Activated CD4-positive, alpha-beta T cell treated with anti-CD3 and anti-CD28 coated beads, Interleukin-2, Interleukin-4, amounts not matched to agents 100 ng/mL and 50 ng/mL, durations not matched to agents 16 hours and 8 hours (primary cell): Measurements from ENCODE around the gene TLE2.
"Not testable (repeated sequence)": the region's sequence is repeated elsewhere in the genome, so short reads cannot be mapped to it uniquely, and the experiment has no call there.

Source experiments
- DNase-seq: peaks from one replicate; pipeline ENCODE4 v3.0.0-alpha.2; 2020; ENCODE audit warnings: low spot score

Gene TLE2

DNA sequence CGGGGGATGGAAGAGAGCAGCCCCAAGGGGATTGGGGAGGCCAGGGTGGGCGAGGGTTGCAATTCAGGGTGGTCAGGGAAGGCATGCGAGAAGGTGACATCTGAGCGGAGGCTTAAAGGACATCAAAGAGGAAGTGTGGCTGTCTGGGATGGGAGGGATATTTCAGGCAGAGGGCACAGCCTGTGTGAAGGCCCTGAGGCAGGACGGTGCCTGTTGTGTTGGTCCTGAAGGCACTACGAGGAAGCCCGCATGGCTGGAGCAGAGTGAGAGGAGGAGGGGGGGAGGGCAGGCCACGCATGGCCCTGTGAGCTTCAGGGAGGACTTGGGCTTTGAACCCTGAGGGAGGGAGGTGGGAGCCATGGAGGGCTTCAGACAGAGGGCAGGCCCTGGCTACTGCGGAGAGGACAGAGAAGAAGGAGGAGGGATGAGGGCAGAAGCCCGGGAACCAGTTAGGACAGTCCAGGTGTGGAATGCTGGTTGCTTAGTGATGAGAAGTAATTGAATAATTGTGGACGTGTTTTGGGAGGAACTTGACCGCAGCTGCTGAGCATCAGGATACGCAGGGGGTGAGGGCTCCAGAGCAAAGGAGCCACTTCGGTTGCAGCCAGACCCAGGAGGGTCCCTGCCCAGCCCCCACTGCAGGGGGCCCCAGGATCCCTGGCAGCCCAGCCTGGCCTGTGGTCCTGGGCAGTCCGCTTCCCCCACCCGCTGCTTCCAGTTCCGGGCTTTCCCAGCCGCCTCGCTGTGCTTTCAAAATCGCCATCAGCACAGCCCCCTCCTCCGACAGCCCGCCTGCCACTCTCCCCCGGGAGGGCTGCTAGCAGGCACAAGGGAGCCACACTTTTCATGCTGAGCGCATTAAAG is 45.5 kb downstream of the TLE2 start:
- DNase-seq: no peak

DNA sequence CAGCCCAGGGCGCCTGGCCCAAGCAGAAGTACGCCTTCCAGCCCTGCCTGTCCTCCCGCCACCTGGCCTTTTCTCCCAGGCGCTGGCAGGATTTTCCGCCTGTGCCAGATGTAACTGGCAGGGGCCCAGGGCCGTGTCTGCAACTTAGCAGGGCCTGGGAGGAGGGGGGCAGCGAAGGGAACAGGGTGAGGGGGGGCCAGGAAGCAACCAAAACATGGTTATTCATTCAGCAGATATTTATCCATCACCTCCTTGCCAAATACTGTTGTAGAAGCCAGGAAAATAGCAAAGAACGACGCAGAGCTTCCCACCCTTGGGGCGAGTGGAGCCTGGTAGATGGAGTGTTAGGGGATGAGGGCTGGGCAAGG is 46.1 kb downstream of the TLE2 start:
- no peak for DNase-seq

DNA sequence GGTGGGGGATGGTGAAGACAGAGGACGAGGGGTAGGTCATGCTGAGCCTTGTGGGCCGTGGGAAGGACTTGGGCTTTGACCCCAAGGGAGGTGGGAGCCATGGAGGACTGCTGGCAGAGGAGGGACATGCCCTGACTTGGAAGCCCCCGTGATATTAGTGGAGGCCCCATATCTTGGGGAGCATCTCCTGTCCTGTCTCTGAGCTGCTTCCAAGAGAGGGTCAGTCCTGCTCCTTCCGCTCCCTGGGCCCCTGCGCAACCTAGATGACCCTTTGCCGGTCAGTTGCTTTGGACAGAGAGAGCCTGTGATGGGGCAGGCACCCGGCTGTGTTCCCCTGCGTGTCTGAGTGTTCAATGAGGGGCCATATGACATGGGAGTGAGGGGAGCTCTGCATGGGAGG is 46.5 kb downstream of the TLE2 start:
- no peak for DNase-seq

DNA sequence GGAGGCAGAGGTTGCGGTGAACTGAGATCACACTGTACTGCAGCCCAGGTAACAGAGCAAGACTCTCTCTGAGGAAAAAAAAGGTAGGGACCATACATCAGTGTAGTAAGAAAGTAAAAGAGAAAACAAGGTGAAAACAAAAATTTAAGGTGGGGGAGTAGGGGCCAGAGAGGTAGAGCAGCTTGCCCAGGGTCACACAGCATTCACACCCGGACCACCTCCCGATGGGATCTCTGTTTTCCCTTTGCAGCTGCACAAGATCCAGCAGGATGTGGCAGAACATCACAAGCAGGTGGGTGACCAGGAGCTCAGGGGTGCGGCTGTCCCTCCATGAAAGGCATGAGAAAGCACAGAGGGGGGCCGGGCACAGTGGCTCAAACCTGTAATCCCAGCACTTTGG is 47.2 kb downstream of the TLE2 start:
- DNase-seq: no peak

DNA sequence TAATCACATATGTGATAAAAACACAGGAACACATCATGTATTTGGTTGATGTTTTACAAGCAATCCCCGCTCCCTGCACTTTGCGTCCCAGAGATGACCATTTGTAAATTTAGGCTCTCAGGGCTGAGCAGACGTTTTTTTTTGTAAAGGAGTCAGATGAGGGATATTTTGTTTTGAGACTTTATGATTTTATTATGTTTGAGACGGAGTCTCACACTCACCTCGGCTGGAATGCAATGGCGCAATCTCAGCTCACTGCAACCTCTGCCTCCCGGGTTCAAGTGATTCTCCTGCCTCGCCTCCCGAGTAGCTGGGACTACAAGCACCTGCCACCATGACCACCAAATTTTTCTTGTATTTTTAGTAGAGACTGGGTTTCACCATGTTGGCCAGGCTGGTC is 50.3 kb downstream of the TLE2 start:
- no peak for DNase-seq

DNA sequence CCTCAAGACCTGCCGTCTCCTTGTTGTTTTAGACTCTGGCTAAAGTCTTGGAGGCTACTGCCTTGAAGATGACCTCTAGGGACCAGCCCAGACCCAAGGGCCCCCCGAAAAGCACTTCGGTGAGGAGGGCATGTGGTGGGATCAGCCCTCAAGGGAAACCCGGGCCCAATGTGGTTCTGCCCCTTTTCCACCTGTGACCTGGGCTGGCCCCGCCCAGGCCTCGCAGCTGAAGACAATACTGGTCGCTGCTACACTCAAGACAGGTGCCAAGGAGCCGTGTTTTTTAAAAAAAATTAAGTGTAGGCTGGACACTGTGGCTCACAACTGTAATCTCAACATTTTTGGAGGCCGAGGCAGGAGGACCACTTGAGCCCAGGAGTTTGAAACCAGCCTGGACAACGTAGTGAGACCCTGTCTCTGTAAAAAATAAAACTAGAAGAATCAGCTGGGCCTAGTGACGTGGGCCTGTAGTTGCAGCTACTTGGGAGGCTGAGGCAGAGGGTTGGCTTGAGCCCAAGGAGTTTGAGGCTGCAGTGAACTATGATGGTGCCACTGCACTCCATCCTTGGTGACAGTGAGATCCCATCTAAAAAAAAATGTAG is 50.8 kb downstream of the TLE2 start:
- no peak for DNase-seq

DNA sequence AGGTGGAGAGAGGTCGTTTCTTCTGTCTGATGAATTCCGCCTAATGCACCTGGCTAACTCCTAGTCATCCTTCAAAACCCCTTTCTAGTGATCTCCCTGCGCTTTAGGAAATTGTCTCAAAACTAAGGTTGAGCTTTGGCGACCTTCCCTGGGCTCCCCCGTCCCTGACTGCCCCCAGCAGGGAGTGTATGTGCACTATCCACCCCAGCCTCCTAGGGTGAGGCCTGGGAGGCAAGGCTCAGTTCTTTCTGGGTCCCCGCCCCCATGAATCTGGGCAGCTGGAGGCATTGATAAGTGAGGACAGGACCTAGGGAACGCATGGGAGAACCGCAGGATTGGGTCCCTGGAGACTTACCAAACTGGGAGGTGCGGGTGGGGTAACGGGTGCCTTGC is 51.3 kb downstream of the TLE2 start:
- no peak for DNase-seq

DNA sequence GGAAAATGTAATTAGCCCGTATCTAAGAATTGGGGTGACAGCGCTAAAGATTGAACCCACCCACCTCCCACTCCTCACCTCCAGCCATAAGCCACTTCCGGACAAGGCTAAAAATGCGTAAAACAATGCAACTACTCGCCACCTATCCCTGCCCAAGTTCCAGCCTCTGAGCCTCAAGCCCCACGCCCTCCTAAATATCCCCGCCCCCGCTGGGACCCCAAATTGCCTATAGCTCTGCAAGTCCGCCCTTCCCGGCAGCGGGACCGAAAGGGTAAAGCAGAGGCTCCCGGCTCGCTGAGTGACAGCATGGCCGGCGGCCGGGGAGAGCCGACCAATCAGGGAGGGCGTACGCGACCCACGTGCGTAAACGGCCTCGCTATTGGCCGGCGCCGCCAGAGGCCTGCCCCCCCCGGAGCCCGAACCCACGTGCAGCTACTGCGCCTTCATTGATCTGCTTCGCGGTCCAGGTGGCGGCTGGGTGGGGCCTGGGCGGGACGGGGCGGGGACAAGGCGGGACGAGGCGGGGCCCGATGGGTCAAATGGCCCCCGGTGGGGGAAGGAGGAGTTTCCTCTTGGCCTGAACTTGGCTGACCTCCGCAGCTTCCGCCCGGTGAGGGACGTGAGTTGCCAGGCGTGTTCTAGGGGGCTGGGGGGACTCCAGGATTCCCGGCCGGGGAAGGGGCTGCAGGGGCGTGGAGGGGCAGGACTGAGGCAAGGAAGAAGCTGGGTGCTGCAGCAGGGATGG is 51.9 kb downstream of the TLE2 start, which contains the start of gene TLE6:
TLE6 (plus strand) TSS at position 564 of the 745 bp plus-strand sequence. CDS start 670 bp downstream, outside the sequence.
- peak; percentile 95 for DNase-seq

DNA sequence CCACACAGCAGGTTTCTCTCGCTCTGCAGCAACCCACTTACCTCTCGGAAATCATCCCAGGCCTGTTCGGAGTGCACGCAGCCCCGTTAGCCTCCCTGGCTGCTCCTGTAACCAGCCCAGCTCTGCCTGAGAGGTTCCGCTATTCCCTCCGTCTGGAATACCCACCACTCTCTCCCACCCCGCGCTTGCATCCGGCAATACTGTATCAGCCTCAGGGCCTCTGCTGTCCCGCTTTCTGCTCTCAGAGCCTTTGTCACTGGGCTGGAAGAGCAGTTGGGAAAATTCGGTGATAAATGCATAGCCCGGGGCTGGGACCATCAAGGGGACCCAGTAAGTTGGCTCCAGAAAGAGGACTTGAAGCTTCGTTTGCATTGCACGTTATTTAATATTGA is 52.5 kb downstream of the TLE2 start:
- DNase-seq: no peak

DNA sequence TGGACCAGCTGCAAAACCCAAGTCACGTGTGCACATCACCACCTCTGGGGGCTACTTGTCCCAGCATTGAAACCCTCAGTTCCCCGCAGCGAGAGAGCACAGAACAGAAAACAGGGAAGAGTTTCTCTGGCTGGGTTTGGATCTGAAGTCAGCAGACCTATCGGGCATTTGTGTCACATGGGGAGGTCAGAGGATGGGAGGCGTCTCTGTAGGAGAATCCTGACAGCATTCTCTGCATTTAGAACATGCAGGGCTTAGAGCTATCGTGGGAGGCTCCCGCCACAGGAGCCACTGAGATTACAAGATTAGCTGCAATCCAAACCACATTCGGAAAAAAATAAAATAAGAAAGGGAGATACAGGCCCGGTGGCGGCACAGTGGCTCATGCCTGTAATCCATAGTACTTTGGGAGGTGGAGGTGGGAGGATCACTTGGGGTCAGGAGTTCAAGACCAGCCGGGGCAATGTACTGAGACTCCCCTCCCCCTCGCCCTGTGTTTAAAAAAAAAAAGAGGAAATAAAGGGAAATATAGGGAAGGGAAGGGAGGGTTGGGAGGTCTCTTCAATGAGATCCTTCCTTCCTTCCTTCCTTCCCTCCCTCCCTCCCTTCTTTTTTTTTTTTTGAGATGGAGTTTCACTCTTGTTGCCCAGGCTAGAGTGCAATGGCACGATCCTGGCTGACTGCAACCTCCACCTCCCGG is 54.6 kb downstream of the TLE2 start:
- no peak for DNase-seq

DNA sequence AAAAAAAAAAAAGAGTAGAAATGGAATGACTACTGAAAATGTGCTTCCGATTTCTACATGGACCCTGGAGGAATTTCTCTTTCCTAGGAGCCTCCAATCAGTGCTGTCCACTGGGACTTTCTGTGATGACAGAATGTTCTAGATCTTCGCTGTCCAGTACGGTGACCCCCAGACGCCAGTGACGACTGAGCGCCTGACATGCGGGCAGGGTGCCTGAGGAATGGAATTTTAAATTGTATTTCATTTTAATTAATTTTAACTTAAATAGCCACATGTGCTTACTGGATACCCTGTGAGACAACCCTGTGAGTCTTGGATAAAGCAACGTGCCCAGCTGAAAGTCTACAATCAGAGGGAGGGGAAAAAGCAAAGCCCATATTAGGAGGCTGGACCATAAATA is 55.9 kb downstream of the TLE2 start:
- DNase-seq: no peak

DNA sequence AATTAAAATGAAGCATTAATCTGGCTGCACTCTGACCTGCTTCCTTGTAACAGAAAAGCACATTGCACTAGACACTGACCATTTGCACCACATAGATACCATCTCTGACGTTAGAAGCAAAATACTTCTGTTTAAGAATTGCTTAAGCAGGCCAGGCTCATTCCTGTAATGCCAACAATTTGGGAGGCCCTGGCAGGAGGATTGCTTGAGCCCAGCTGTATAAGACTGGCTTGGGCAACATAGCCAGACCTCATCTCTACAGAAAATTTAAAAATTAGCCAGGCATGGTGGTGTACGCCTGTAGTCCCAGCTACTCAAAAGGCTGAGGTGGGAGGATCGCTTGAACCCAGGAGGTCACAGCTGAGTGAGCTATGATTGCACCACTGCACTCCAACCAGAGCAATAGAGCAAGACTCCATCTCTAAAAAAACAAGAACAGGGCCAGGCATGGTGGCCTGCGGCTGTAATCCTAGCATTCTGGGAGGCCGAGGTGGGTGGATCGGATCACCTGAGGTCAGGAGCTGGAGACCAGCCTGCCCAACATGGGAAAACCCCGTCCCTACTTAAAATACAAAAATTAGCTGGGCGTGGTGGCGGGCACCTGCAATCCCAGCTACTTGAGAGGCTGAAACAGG is 58.8 kb downstream of the TLE2 start:
- no peak for DNase-seq

DNA sequence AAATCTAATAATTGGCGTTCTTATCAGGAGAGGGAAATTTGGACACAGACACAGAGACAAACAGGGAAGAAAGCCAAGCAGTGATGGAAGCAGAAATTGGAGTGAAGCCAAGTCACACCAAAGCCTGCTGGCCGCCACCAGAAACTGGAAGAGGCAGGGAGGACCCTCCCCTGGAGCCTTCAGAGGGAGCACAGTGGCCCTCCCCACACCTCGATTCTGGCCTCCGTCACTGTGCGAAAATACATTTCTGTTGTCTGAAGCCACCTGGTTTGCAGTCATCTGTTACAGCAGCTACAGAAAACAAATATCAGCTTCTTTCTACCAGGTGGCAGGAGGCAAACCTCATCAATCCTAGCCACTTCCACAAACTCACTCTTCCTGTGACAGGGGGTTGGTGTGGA is 60.0 kb downstream of the TLE2 start:
- no peak for DNase-seq

DNA sequence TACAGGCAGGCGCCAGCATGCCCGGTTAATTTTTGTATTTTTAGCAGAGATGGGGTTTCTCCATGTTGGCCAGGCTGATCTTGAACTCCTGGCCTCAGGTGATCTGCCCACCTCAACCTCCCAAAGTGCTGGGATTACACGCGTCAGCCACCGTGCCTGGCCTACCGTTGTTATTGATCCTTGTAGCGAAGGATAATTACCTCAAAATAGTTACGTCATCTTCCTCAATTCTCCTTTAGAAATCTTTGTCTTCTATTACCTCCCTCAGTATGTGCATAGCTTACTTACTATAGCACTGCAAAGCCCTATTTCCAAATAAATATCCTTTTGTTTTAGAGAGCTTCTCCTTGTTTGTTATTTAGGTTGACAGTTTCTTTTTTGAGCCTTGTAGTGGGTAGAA is 61.1 kb downstream of the TLE2 start:
- no peak for DNase-seq

DNA sequence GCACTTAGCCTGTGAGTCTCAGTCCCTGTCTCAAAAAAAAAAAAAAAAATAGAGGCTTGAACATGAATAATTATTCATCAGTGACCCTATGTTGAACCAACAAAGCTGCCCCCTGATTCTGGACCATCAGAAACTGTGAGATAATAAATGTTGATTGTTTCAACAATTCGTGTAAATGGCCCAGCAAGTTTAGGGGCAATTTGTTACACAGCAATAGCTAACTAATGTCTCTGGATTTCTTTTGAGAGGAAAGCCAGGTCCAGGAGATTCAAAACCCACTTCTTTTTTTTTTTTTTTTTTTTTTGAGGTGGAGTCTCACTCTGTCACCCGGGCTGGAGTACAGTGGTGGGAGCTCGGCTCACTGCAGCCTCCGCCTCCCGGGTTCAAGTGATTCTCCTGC is 64.2 kb downstream of the TLE2 start:
- no peak for DNase-seq

DNA sequence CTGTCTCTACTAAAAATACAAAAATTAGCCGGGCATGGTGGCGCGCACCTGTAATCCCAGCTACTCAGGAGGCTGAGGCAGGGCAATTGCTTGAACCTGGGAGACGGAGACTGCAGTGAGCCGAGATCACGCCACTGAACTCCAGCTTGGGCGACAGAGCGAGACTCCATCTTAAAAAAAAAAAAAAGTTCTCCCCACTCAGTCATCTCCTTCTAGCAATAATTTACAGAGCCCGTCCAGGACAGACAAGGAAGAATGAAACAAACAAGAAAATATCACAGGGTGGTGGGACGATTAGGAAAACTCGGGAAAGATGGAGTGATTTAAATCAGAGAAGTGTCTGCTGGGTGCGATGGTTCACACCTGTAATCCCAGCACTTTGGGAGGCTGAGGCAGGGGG is 65.4 kb downstream of the TLE2 start:
- not testable (repeated sequence) for DNase-seq

DNA sequence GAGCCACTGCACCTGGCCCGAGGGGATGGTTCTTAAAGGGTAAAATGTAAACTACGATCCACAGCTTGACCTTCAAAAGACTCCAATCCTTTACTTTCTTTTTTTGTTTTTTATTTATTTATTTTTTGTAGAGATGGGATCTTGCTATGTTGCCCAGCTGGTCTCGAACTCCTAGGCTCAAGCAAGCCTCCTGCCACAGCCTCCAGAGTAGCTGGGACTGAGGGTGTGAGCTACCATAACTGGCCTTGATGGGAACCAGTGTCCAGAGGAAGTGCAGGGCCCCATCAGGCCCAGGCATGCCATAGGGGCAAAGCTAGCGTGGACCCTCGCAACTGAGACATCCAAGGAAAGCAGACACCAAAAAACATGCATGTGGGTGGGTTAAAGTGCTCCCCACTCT is 66.0 kb downstream of the TLE2 start:
- DNase-seq: no peak

DNA sequence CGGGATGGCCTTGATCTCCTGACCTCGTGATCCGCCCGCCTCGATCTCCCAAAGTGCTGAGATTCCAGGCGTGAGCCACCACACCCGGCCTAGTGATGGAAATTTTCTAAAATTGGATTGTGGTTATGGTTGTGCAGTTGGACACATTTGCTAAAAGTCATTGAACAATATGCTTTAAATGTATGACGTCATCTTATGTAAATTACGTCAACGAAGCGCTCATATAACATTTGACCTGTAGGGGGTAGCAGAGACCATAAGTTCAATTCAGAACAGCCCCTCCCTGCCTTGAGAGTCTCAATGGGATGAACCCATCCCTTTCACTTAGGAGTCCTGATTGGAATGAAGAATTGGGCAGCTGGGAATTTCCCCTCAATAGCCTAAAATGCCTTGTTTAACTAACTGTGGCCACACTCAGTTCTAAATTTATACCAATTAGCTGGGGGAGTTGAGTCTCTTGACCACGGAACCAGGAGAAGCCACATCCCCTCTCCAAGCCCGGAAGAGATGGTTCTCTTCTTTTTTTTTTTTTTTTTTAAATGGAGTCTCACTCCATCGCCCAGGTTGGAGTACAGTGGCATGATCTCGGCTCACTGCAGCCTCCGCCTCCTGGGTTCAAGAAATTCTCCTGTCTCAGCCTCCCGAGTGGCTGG is 66.9 kb downstream of the TLE2 start:
- peak; percentile 69 for DNase-seq

DNA sequence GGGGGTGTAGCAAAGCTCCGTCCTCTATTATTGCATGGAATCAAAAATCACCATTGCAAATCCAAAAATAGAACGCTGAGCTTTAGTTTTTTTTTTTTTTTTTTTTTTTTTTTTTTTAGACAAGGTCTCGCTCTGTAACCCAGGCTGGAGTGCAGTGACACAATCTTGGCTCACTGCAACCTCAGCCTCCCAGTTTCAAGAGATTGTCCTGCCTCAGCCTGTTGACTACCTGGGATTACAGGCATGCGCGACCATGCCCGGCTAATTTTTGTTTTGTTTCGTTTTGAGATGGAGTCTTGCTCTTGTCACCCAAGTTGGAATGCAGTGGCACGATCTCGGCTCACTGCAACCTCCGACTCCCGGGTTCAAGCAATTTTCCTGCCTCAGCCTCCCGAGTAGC is 69.0 kb downstream of the TLE2 start:
- DNase-seq: no peak

DNA sequence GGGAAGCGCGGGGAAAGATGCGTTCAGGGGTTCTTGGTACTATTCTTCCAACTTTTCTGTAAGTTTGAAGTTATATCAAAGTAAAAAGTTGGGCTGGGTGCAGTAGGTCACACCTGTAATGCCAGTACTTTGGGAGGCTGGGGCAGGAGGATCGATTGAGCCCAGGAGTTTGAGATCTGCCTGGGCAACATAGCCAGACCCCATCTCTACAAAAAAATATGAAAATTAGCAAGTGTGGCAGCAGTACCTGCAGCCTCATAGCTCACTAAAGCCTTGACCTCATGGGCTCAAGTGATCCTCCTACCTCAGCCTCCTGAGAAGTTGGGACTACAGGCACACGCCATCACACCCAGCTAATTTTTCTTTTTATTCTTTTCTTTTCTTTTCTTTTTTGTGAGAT is 71.9 kb downstream of the TLE2 start:
- DNase-seq: no peak

DNA sequence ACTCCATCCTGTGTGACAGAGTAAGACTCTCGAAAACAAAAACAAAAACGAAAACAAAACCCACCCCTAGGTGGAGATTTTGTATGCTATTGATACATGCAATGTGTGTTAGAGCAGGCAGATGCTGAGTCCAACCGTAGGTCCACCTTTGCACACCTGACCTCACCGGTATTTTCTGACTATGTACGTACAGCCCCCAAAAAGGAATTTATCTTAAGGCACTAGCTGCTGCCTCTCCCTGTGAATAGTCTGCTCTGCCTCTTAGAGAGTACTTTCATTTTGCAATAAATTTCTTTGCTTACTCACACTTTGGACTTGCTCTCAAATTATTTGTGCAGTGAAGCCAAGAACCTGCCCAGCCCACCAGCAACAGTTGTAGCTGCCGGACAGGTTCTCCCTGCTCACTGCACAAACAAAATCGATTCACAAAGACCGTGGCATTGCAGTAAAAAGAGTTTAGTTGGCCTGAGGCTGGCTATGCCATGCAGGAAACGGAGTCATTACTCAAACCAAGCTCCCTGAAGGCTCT is 76.1 kb downstream of the TLE2 start:
- DNase-seq: no peak
